GM19035 (cell line): ENCODE data around the gene DPP9.
A peak's percentile ranks its signal among the peaks of the same experiment; 100 is the strongest.
"Not testable (repeated sequence)": the region's sequence is repeated elsewhere in the genome, so short reads cannot be mapped to it uniquely, and the experiment has no call there.

Source experiments
- ATAC-seq: cut with Tn5 transposase; IDR thresholded peaks from one replicate; pipeline ENCODE4 v1.9.1; 2021; ENCODE audit not compliant: unreplicated experiment

DPP9 gene

DNA sequence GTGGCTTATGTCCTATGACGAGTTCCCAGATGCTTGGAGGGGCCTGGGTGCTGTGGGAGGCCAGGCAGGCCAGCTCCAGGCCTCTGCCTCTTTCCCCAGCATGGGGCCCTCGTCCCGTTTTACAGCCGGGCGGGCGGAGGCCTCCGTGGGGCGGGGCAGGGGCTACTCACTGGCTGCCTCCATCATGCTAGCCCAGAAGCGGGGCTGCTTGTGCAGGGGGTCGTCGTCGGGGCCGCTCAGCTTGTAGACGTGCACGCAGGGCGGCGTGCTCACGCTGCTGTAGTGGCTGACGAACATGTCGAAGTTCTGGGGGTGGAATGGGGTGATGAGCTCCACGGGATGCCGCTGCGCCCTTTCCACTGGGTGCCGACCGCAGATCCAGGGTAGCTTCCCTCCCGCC lies 35.1 kb downstream of the DPP9 start:
- no peak for ATAC-seq

GRCh38 chr19:4687396-4687795 lies 36.2 kb downstream of the DPP9 start:
- ATAC-seq = no peak

GRCh38 chr19:4686700-4687099 lies 36.9 kb downstream of the DPP9 start:
- ATAC-seq = no peak

- ATAC-seq = no peak
These were observed 39.1 kb downstream of the DPP9 start for GRCh38 chr19:4684312-4685095.

DNA sequence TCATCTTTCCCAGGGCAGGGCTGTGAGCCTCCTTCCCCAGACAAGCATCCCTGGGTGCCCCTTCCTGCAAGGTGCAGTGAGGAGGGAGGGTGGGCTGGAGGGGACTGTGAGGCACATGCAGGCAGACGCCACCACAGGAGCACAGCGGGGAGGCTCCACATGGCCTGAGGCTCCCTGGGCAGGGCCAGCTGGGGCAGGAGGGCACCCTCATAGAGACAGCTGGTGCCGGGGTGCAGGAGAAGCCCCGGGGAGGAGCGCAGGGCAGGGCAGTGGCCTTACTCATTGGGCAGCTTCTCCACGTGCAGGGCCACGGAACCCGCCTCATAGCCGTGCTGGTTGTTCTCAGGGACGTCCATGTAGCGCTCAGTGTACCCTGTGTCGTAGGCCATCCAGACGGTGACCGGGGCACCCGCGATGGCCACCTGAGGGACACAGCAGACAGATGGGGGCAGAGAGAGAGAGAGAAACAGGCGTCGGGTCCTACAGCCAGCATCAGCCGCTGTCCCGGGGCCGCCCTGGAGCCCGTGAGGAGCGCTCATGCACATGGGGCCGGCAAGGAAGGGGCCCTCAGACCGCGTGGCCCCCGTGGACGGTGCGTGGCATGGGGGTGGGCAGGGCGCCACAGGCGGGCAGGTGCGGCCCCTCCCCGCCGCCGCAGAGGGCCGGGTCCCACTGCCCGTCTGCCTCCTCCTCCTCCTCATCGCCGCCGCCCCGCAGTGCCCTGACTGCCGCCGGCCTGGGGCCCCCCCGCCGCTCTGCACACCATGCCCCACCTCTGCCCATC lies 41.0 kb downstream of the DPP9 start:
- ATAC-seq = no peak

- ATAC-seq = not testable (repeated sequence)
These were observed 43.6 kb downstream of the DPP9 start for GRCh38 chr19:4680021-4680420.

DNA sequence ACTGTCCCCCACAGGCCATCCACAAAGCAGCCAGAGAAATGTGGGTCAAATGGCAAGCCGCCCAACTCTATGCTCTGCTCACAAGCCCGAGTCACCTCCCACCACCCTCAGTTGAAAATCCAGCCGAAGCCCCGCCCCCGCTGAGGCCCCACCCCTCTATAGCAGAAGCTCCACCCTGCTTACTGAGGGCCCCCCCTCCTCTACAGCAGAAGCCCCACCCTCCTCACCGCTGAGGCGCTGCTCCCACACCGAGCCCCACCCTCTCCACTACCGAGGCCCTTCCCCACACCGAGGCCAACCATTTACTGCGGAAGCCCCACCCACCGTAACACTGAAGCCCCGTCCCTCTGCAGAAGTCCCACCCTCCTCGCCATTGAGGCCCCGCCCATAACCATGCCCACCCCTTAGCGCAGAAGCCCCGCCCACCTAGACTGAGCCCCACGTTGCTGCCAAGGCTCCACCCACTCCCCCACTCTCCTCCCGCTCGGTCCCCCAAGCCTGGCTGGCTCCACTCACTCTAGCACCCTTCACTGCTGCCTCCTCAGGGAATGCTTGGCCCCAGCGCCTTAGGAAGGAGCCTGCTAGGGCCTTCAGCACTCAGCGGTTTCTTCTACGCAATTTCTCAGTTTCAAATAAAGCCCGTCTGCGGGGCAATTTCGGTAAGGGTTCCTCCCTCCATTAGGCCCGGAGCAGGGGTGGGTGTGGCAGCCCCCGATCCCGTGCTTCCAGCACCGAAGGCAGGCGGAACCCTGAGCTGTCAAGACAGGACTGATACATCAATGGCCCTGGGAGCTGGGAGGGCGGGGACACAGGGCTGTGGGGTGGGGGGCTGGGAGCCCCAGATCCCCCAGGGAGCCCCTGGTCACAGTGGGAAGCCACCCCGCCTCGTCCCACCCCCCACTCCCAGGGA lies 44.5 kb downstream of the DPP9 start:
- no peak for ATAC-seq

DNA sequence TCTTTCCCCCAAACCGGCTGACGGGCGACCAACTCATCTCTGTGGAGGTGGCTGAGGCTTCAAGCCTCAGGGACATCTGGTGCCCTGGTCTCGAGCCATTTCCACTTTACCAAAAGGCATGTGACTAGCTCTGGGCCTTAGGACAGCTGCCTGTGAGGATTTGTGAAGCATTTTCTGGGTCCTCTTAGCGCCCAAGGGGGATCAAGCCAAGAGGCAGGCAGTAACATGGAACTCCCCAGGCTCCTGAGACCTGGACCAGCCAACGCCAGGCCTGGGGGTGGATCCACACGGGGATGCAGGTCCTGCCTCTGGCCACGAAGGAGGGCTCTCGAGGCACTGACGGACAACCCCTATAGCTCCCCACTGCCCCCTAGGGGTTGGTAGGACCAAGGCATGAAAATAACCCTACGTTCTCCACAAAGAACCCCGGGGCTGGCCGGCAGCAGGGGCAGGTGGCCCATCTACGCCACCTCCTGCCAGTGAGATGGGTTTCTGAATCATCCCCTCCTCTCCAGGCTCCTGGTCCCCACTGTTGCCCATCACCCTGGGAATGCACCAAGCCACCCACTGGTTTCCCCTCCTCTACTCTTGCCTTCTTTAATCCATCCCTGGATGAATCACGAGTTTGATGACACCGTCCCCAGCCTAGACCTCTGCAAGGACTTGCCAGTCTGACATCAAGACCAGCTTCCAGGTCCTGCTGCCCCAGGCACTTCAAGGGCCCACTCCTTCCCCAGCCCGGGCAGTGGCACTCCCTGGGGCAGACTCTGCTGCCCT lies 46.5 kb downstream of the DPP9 start:
- ATAC-seq = no peak

- no peak for ATAC-seq
These were observed 48.3 kb downstream of the DPP9 start for GRCh38 chr19:4675346-4675745.

DNA sequence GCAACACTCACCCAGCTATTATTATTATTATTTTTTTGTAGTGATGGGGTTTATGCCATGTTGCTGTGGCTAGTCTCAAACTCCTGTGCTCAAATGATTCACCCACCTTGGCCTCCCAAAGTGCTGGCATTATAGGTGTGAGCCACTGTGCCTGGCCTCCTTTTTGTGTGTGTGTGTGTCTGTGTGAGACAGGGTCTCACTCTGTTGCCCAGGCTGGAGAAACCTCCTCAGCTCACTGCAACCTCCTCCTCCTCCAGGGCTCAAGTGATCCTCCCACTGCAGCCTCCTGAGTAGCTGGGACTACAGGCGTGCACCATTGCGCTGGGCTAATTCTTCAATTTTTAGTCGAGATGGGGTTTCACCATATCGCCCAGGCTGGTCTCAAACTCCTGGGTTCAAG lies 49.9 kb downstream of the DPP9 start:
- ATAC-seq = no peak

DNA sequence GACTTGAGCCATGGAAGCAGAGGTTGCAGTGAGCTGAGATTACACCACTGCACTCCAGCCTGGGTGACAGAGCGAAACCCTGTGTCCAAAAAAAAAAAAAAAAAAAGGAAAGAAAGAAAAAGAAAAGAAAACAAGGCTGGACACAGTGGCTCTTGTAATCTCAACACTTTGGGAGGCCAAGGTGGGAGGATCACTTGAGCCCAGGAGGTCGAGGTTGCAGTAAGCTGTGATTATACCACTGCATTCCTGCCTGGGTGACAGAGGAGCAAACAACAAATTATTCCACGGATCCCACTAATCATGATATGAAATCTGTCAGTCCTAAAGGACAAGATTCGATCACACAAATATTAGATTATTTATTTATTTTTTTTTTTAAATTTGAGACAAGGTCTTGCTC lies 50.4 kb downstream of the DPP9 start:
- no peak for ATAC-seq

- ATAC-seq = no peak
These were observed 52.3 kb downstream of the DPP9 start for GRCh38 chr19:4671185-4671851.

DNA sequence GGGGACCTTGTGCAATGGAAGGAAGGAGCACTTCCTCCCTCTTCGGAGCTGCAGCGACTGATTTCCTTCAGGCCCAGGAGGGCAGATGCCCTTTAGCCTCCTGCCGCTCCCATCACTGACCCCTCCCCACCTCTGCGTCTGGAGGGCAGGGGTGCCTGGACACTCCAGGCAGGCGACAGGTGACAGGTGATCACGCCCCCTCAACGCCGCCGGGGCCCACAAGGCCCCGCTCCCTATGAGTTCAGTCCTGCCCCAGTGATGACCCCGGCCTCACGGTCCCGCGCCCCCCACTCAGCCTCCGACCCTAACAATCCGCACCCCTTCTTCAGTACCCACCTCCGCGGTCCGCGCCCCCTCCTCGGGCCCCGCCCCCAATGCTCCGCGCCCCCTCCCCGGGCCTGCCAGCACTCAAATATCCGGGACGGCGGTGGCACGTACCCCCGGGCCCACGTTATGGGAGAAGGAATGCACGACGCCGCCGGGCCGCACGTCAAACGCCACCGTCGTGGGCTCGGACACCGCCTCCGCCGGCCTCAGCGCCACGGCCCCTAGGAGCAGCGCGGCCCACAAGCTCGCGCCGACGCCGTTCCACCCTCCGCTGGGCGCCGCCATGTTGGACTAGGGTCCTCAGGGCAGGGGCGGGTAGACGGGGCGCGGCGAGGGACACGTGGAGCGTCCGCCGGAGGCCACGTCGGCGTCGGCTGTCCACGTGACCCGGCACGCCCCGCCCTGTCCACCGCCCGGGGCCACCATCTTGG lies 53.7 kb downstream of the DPP9 start, which contains the start of gene MYDGF:
MYDGF (minus strand) TSS at position 620 of the 758 bp plus-strand sequence; CDS start at position 612, 8 bp downstream.
- peak; percentile 93 for ATAC-seq

DNA sequence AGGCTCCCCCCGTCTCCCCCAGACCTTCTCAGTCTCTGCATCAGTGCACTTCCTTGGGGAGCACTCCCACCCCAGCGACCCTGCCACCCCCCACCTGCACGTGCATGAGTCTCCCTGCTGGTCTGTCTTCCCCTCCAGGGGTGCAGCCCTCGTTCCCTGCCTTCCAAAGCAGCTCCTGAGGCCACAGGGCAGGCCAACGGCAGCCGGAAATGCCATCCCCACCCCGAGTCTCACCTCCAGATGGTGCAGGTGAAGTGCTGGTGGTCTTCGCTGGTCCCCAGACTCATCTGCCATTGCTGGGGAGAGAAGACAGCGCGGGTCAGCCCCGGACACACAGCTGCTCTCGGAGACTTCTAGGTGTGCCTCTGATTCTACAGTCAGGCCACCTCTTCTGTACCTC lies 59.0 kb downstream of the DPP9 start:
- ATAC-seq = no peak

- ATAC-seq = no peak
These were observed 60.8 kb downstream of the DPP9 start for GRCh38 chr19:4662812-4663211.

DNA sequence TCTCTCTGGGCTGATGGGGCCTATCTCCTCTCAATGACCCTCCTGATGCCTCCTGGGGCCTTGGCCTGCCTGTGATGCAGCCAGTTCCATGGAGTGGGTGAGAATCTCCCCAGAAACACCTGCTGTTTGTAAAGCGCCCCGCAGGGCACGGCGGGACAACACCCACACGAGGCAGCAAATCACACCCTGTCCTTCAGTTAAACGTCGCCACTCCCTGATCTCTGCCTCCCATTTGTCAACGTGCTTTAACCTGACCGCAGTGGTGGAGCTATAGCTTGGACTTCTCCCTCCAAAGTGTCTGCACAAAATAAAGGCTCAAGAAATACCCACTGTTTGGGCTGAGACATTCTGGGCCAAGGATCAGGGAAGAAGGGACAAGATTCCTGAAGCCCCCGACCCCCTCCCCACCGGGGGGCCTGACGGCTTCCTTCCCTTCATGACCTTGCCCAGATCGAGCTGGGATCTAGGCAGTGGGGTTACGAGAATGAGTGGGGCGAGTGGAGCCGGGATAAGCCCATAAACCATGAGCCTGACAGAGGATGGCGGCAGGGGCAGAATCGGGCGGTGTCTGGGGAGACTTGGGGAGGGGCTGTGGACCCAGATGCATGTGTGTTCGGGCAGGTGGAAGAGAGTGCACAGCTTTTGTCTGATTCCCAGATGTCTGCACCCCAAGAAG lies 61.5 kb downstream of the DPP9 start:
- no peak for ATAC-seq

- no peak for ATAC-seq
These were observed 62.6 kb downstream of the DPP9 start for GRCh38 chr19:4660993-4661392.

GRCh38 chr19:4660181-4660791 lies 63.4 kb downstream of the DPP9 start:
- ATAC-seq = no peak
